ENCODE data around the gene RASSF3.
"Not testable (repeated sequence)": the region's sequence is repeated elsewhere in the genome, so short reads cannot be mapped to it uniquely, and the experiment has no call there.

The RASSF3 gene

GRCh38 chr12:64673490-64674169 is 63.3 kb downstream of the RASSF3 start:
- peak; percentile 35 for DNase-seq

- no peak for DNase-seq
Measured at GRCh38 chr12:64674367-64674922, 64.2 kb downstream of the RASSF3 start.

GRCh38 chr12:64675795-64676194 is 65.5 kb downstream of the RASSF3 start:
- DNase-seq: no peak

GRCh38 chr12:64678248-64678647 is 68.0 kb downstream of the RASSF3 start:
- peak; percentile 46 for DNase-seq

GRCh38 chr12:64678835-64679234 is 68.5 kb downstream of the RASSF3 start:
- no peak for DNase-seq

- DNase-seq: peak; percentile 86
Measured at GRCh38 chr12:64679487-64680001, 69.2 kb downstream of the RASSF3 start.

- peak; percentile 38 for DNase-seq
Measured at GRCh38 chr12:64680235-64680634, 69.9 kb downstream of the RASSF3 start.

- DNase-seq: no peak
Measured at GRCh38 chr12:64681200-64682052, 71.1 kb downstream of the RASSF3 start.

- peak; percentile 84 for DNase-seq
Measured at GRCh38 chr12:64682572-64683277, 72.4 kb downstream of the RASSF3 start.

- DNase-seq: no peak
Measured at GRCh38 chr12:64683816-64684543, 73.7 kb downstream of the RASSF3 start.

- no peak for DNase-seq
Measured at GRCh38 chr12:64685050-64685449, 74.8 kb downstream of the RASSF3 start.

- DNase-seq: no peak
Measured at GRCh38 chr12:64685605-64686004, 75.3 kb downstream of the RASSF3 start.

GRCh38 chr12:64687816-64688215 is 77.5 kb downstream of the RASSF3 start:
- DNase-seq: no peak

GRCh38 chr12:64688219-64688618 is 77.9 kb downstream of the RASSF3 start:
- DNase-seq: no peak

GRCh38 chr12:64688715-64689114 is 78.4 kb downstream of the RASSF3 start:
- no peak for DNase-seq

- not testable (repeated sequence) for DNase-seq
Measured at GRCh38 chr12:64690236-64690635, 79.9 kb downstream of the RASSF3 start.

- peak; percentile 86 for DNase-seq
Measured at GRCh38 chr12:64691227-64691794, 81.0 kb downstream of the RASSF3 start.

- DNase-seq: peak; percentile 90
Measured at GRCh38 chr12:64691795-64692583, 81.7 kb downstream of the RASSF3 start.

- DNase-seq: no peak
Measured at GRCh38 chr12:64694130-64695040, 84.1 kb downstream of the RASSF3 start.

GRCh38 chr12:64695550-64695949 is 85.3 kb downstream of the RASSF3 start:
- no peak for DNase-seq
